HepG2 (cell line): Measurements from ENCODE around the gene ZNF213. TPM values are rescaled to one million over a fixed set of nuclear protein-coding genes. Genes with fewer than 3 reads are reported as not detected.

ENCODE experiments used
- BHLHE40 ChIP-seq: IDR thresholded peaks from 2 replicates; pipeline ENCODE4 v1.6.1; 2011; ENCODE audit warnings: low read length, improper control_type of control experiment
- ELF4 ChIP-seq: sonication (generic); formaldehyde crosslinking; IDR thresholded peaks from 2 replicates; pipeline ENCODE4 v1.5.0; 2020; ENCODE audit warnings: missing genetic modification reagents, mild to moderate bottlenecking, moderate library complexity, borderline replicate concordance
- ETS1 ChIP-seq: sonication (generic); formaldehyde crosslinking; IDR thresholded peaks from 2 replicates; pipeline ENCODE4 v1.4.0; 2020; ENCODE audit warnings: missing genetic modification reagents
- HNRNPUL1 ChIP-seq: fragments of 200-400 bp; formaldehyde crosslinking; IDR thresholded peaks from 2 replicates; pipeline ENCODE4 v1.6.1; 2017; ENCODE audit warnings: low read depth, mild to moderate bottlenecking, low read length, moderate library complexity
- HOXA9 ChIP-seq: sonication (generic); formaldehyde crosslinking; IDR thresholded peaks from 2 replicates; pipeline ENCODE4 v1.8.1; 2022; ENCODE audit warnings: missing genetic modification reagents, mild to moderate bottlenecking, moderate library complexity, borderline replicate concordance
- HOXD1 ChIP-seq: sonication (generic); formaldehyde crosslinking; IDR thresholded peaks from 2 replicates; pipeline ENCODE4 v1.5.0; 2020; ENCODE audit warnings: missing genetic modification reagents
- NFIC ChIP-seq: IDR thresholded peaks from 2 replicates; pipeline ENCODE4 v1.6.1; 2012; ENCODE audit warnings: mild to moderate bottlenecking, low read length, inconsistent platforms
- NFYB ChIP-seq: sonication (generic); formaldehyde crosslinking; IDR thresholded peaks from 2 replicates; pipeline ENCODE4 v1.4.0; 2020; ENCODE audit warnings: missing genetic modification reagents
- NPAS2 ChIP-seq: sonication (generic); formaldehyde crosslinking; IDR thresholded peaks from 2 replicates; pipeline ENCODE4 v1.8.0; 2022; ENCODE audit warnings: mild to moderate bottlenecking, missing genetic modification reagents, borderline replicate concordance
- PRMT3 ChIP-seq: sonication (generic); formaldehyde crosslinking; IDR thresholded peaks from 2 replicates; pipeline ENCODE4 v1.8.1; 2022; ENCODE audit warnings: low read depth, mild to moderate bottlenecking, moderate library complexity, missing genetic modification reagents, borderline replicate concordance
- SATB2 ChIP-seq: sonication (generic); formaldehyde crosslinking; IDR thresholded peaks from 2 replicates; pipeline ENCODE4 v1.5.0; 2020; ENCODE audit warnings: missing genetic modification reagents
- TERF1 ChIP-seq: sonication (generic); formaldehyde crosslinking; IDR thresholded peaks from 2 replicates; pipeline ENCODE4 v1.8.0; 2022; ENCODE audit warnings: mild to moderate bottlenecking, missing genetic modification reagents, moderate library complexity
- ZBTB21 ChIP-seq: sonication (generic); formaldehyde crosslinking; IDR thresholded peaks from 2 replicates; pipeline ENCODE4 v1.4.0; 2020; ENCODE audit warnings: missing genetic modification reagents
- ZBTB3 ChIP-seq: sonication (generic); formaldehyde crosslinking; IDR thresholded peaks from 2 replicates; pipeline ENCODE4 v1.4.0; 2020; ENCODE audit warnings: low read depth, mild to moderate bottlenecking, moderate library complexity, missing genetic modification reagents, borderline replicate concordance
- ZBTB49 ChIP-seq: sonication (generic); formaldehyde crosslinking; IDR thresholded peaks from 2 replicates; pipeline ENCODE4 v1.4.0; 2020; ENCODE audit warnings: missing genetic modification reagents, borderline replicate concordance
- ZFX ChIP-seq: sonication (generic); formaldehyde crosslinking; IDR thresholded peaks from 2 replicates; pipeline ENCODE4 v1.4.0; 2020; ENCODE audit warnings: mild to moderate bottlenecking, low read depth, missing genetic modification reagents, moderate library complexity
- ZNF180 ChIP-seq: sonication (generic); formaldehyde crosslinking; IDR thresholded peaks from 2 replicates; pipeline ENCODE4 v1.4.0; 2020; ENCODE audit warnings: low read depth, missing genetic modification reagents, borderline replicate concordance
- ZNF550 ChIP-seq: sonication (generic); formaldehyde crosslinking; IDR thresholded peaks from 2 replicates; pipeline ENCODE4 v1.4.0; 2020; ENCODE audit warnings: mild to moderate bottlenecking, missing genetic modification reagents, borderline replicate concordance
- ZNF558 ChIP-seq: sonication (generic); formaldehyde crosslinking; IDR thresholded peaks from 2 replicates; pipeline ENCODE4 v1.9.0; 2022; ENCODE audit warnings: mild to moderate bottlenecking, missing genetic modification reagents, borderline replicate concordance
- ZNF564 ChIP-seq: sonication (generic); formaldehyde crosslinking; IDR thresholded peaks from 2 replicates; pipeline ENCODE4 v1.8.1; 2023; ENCODE audit warnings: mild to moderate bottlenecking, missing genetic modification reagents
- ZSCAN9 ChIP-seq: IDR thresholded peaks from 2 replicates; pipeline ENCODE4 v1.6.1; 2016; ENCODE audit warnings: borderline replicate concordance
- polyA plus RNA-seq, 8 experiments: library from polyadenylated mRNA; depleted of rRNA in 3 of 8; stranded (reverse) in 7 of 8; unstranded in 1 of 8; fragments of >200 nt; fragmentation: Illumina TruSeq in 4 of 8; extraction: Trizol in 4 of 8; gene quantifications; 2 replicates each; pipeline versions ENCODE4 v1.2.1 to v1.2.3, GENCODE V29; 2011 to 2016; ENCODE audit warnings: low read depth in 4 of 8, missing spikeins in 1 of 8, mixed read lengths in 1 of 8; ENCODE audit not compliant: insufficient read depth in 1 of 8
- total RNA-seq, 5 experiments: library from RNA; depleted of rRNA; stranded (reverse); fragments of >200 nt; fragmentation: Illumina TruSeq; extraction: Trizol; gene quantifications; 2 replicates each; pipeline ENCODE4 v1.2.3, GENCODE V29; 2016; ENCODE audit warnings: low read depth in 1 of 5
- TF ChIP-seq, protein P1 (sequence below): sonication (generic); formaldehyde crosslinking; IDR thresholded peaks from 2 replicates; pipeline ENCODE4 v1.4.0; 2020; ENCODE audit warnings: missing genetic modification reagents, borderline replicate concordance

The ZNF213 gene
- total and polyA plus RNA-seq, 2 of the 13 experiments (the other 11 are each of a cell fraction or from before 2014, with no cell fraction given), result 0.59 to 0.97 TPM

- TF ChIP-seq ETS1 (CRISPR knock-in tag), result no peak
- no peak for TF ChIP-seq NPAS2 (CRISPR knock-in tag)
- TF ChIP-seq HOXD1 (CRISPR knock-in tag), result no peak
- no peak for TF ChIP-seq ZBTB3 (CRISPR knock-in tag)
- TF ChIP-seq ZBTB49, result no peak
- TF ChIP-seq NFIC, result 0 out of 2 replicates have a peak, but pooled peaks have one; percentile 45
- no peak for TF ChIP-seq BHLHE40
- TF ChIP-seq ZFX (CRISPR knock-in tag), result peak; percentile 15; the same call in 1 of the 2 replicates
- TF ChIP-seq ZNF180 (CRISPR knock-in tag), result no peak
- TF ChIP-seq TERF1 (CRISPR knock-in tag), result no peak
- TF ChIP-seq, protein P1, sequence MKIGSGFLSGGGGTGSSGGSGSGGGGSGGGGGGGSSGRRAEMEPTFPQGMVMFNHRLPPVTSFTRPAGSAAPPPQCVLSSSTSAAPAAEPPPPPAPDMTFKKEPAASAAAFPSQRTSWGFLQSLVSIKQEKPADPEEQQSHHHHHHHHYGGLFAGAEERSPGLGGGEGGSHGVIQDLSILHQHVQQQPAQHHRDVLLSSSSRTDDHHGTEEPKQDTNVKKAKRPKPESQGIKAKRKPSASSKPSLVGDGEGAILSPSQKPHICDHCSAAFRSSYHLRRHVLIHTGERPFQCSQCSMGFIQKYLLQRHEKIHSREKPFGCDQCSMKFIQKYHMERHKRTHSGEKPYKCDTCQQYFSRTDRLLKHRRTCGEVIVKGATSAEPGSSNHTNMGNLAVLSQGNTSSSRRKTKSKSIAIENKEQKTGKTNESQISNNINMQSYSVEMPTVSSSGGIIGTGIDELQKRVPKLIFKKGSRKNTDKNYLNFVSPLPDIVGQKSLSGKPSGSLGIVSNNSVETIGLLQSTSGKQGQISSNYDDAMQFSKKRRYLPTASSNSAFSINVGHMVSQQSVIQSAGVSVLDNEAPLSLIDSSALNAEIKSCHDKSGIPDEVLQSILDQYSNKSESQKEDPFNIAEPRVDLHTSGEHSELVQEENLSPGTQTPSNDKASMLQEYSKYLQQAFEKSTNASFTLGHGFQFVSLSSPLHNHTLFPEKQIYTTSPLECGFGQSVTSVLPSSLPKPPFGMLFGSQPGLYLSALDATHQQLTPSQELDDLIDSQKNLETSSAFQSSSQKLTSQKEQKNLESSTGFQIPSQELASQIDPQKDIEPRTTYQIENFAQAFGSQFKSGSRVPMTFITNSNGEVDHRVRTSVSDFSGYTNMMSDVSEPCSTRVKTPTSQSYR, result no peak
- TF ChIP-seq NFYB, result peak; percentile 17; the same call in 1 of the 2 replicates
- no peak for TF ChIP-seq ZSCAN9
- no peak for TF ChIP-seq ELF4 (CRISPR knock-in tag)
- no peak for TF ChIP-seq ZNF550
- peak; percentile 35; the same call in 1 of the 2 replicates for TF ChIP-seq HOXA9 (CRISPR knock-in tag)
- TF ChIP-seq ZNF558 (CRISPR knock-in tag), result no peak
- 0 out of 2 replicates have a peak, but pooled peaks have one; percentile 31 for TF ChIP-seq ZBTB21
- no peak for TF ChIP-seq PRMT3 (CRISPR knock-in tag)
- TF ChIP-seq HNRNPUL1, result no peak
- TF ChIP-seq SATB2 (CRISPR knock-in tag), result no peak
- TF ChIP-seq ZNF564 (CRISPR knock-in tag), result no peak; the same call in 1 of the 2 replicates
Measured at GRCh38 chr16:3157229-3158025, 22.6 kb downstream of the ZNF213 start (continued).
